Lower lobe of right lung (tissue), 2 donors: ENCODE measurements around the gene PTGIS. TPM values are rescaled to one million over a fixed set of nuclear protein-coding genes. Genes with fewer than 3 reads are reported as not detected.
A peak's percentile ranks its signal among the peaks of the same experiment; 100 is the strongest.

Experiments
- ATAC-seq, 2 donors: fragments of 200-7000 bp; cut with Tn5 transposase; one replicate each; pipeline ENCODE4 v1.9.1; 2020 to 2022; ENCODE audit warnings: mild to moderate bottlenecking in 2 of 2, moderate library complexity in 2 of 2
- DNase-seq: peaks from one replicate; pipeline ENCODE4 v3.0.0-alpha.2; 2020
- H3K27ac ChIP-seq: fragments of 200-600 bp; one replicate; pipeline ENCODE4 v1.8.0; 2022
- H3K27me3 ChIP-seq: fragments of 200-600 bp; one replicate; pipeline ENCODE4 v1.8.0; 2022; ENCODE audit warnings: low read depth
- H3K36me3 ChIP-seq: fragments of 200-600 bp; one replicate; pipeline ENCODE4 v1.8.0; 2022; ENCODE audit warnings: mild to moderate bottlenecking
- H3K4me1 ChIP-seq: fragments of 200-600 bp; one replicate; pipeline ENCODE4 v1.8.0; 2022
- H3K4me3 ChIP-seq: fragments of 200-600 bp; one replicate; pipeline ENCODE4 v1.8.0; 2022; ENCODE audit warnings: mild to moderate bottlenecking
- H3K9me3 ChIP-seq: fragments of 200-600 bp; one replicate; pipeline ENCODE4 v1.8.0; 2022
- intact Hi-C: fragments of 100-400 bp; cut with DNase I; formaldehyde crosslinking; loops from one replicate; pipeline ENCODE4 v1.11.0; 2022
- total RNA-seq: library from RNA; stranded (reverse); fragmentation: NEBNext Ultra II Directional; extraction: Animal tissue kit (Norgen Biotek cat#: 25700); gene quantifications from one replicate; pipeline ENCODE4 v1.2.1, GENCODE V29; 2021
- TF ChIP-seq, protein P1 (sequence below): fragments of 200-600 bp; IDR thresholded peaks from one replicate; pipeline ENCODE4 v1.8.0; 2022; ENCODE audit warnings: antibody characterized with exemption, mild to moderate bottlenecking
- donor health status: DM: no; HTN: yes; CAD: no; lungs with severe emphysema.

The PTGIS gene
- total RNA-seq, 1 donor from 2014 or later = 41.2 TPM

DNA sequence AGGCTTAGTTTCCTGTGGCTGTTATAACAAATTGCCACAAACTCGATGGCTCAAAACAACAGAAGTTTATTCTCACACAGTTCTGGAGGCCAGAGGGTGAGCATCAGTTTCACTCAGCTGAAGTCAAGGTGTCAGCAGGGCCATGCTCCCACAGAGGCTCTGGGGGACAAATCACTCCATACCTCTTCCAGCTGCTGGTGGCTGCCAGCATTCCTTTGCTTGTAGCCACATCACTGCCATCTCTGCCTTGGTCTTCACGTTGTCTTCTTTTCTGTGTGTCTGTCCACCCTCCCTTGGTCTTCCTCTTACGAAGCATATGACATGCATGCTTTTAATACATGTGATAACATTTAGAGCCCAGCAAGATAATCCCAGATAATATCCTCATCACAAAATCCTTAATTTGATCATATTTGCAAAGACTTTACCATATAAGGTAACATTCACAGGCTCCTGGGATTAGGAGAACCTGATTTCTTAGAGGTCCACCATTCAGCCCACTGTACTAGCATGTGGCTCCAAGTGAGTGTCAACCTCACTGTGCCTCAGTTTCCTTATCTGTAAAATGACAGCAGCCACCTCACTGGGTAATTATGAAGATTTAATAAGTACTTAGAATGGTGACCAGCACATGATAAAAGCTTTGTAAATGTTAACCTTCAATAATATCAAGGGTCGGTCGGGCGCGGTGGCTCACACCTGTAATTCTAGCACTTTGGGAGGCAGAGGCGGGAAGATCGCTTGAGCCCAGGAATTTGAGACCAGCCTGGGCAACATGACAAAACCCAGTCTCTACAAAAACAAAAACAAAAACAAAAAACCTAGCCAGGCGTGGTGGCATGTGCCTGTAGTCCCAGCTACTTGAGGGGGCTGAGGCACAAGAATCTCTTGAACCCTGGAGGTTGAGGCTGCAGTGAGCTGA, 14.7 kb upstream of the PTGIS start:
- intact Hi-C loops = no loop called here
- Histone ChIP-seq H3K9me3 (peaks cover 4% of the 10 kb centered on the region), H3K27ac (peak overlapping the region; percentile 5), H3K4me1 (peaks cover 55% of the 10 kb centered on the region), H3K27me3 (no peaks in the 10 kb centered on the region), H3K36me3 (no peaks in the 10 kb centered on the region), H3K4me3 (no peak overlapping the region)
- ATAC-seq (no peak), DNase-seq (no peak)
- TF ChIP-seq, protein P1, sequence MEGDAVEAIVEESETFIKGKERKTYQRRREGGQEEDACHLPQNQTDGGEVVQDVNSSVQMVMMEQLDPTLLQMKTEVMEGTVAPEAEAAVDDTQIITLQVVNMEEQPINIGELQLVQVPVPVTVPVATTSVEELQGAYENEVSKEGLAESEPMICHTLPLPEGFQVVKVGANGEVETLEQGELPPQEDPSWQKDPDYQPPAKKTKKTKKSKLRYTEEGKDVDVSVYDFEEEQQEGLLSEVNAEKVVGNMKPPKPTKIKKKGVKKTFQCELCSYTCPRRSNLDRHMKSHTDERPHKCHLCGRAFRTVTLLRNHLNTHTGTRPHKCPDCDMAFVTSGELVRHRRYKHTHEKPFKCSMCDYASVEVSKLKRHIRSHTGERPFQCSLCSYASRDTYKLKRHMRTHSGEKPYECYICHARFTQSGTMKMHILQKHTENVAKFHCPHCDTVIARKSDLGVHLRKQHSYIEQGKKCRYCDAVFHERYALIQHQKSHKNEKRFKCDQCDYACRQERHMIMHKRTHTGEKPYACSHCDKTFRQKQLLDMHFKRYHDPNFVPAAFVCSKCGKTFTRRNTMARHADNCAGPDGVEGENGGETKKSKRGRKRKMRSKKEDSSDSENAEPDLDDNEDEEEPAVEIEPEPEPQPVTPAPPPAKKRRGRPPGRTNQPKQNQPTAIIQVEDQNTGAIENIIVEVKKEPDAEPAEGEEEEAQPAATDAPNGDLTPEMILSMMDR = no peak

DNA sequence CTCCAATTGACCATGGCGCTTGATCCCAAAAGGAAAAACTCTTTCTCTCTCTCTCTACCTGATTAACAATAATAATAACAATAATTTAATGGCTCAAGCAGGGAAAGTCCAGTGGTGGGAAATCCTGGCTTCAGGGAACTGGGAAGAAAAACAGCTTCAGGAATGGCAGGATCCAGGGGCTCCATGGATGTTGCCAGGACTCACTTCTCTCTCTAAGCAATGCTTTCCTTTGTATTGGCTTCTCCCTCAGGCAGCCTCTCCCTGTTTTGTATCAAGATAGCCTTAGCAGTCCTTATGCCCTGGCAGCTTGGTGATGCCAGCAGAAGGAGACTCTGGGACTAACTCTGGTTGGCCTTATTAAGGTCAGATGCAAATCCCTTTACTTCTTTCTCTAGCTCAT, 13.5 kb upstream of the PTGIS start:
- ATAC-seq (no peak), DNase-seq (no peak)
- H3K27me3 ChIP-seq = no peaks in the 10 kb centered on the region
- H3K27ac ChIP-seq = no peak overlapping the region
- H3K4me1 ChIP-seq = peaks cover 46% of the 10 kb centered on the region
- no peaks in the 10 kb centered on the region for H3K36me3 ChIP-seq
- H3K9me3 ChIP-seq = peaks cover 4% of the 10 kb centered on the region
- intact Hi-C loops = no loop called here
- H3K4me3 ChIP-seq = no peak overlapping the region
- TF ChIP-seq, protein P1 = no peak

GRCh38 chr20:49580813-49581174, 12.9 kb upstream of the PTGIS start:
- H3K27me3 ChIP-seq = no peaks in the 10 kb centered on the region
- no peak overlapping the region for H3K27ac ChIP-seq
- intact Hi-C loops = no loop called here
- TF ChIP-seq, protein P1 = no peak
- peaks cover 45% of the 10 kb centered on the region for H3K4me1 ChIP-seq
- H3K9me3 ChIP-seq = peaks cover 4% of the 10 kb centered on the region
- ATAC-seq = no peak
- DNase-seq = no peak
- H3K4me3 ChIP-seq = no peak overlapping the region
- H3K36me3 ChIP-seq = no peaks in the 10 kb centered on the region

DNA sequence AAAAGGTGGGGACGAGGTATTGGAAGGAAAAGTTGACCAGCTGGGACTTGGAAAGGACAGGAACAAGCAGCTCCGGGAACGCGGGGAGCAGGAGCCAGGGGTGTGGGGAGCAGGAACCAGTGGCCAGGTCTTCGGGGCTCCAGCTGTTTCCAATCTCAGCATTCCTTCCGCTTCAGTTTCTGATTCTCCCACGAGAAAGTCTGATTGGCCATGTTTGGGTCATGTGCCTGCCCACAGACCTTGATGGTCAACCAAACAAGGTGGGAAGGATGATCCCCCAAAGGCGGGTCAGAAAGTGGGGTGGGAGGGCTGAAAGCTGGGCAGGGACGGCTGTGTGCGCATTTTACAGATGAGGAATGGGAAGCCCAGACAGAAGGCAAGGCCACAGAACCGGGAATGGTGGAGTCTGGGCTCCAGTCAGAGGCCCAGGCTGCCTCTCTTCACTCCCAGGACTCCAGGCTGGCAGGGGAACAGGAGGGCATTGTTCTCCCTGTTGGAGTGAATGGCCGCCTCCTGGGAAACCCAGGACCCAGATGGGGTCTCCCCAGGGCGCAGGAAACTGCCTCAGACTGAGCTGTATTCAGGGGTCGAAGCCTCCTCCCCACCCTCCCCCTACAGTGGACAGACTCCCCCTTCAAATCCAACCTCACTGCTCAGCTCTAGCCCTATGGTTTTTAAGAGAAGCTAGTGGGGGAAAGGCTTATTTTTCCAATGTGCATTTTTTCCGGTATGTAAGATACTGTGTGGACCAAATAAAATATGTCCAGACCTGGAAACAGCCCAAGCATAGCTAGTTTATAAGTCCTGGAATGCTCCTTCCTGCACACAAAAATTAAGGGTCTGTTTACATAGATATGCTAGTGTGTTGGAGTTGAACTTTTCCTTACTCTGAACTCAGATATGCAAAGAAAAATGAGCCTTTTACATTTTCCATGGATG, 12.2 kb upstream of the PTGIS start:
- intact Hi-C loops = no loop called here
- DNase-seq (no peak), ATAC-seq (no peak)
- Histone ChIP-seq H3K27ac (peak overlapping the region; percentile 6), H3K4me3 (no peak overlapping the region), H3K9me3 (peaks cover 4% of the 10 kb centered on the region), H3K4me1 (peaks cover 38% of the 10 kb centered on the region), H3K36me3 (no peaks in the 10 kb centered on the region), H3K27me3 (no peaks in the 10 kb centered on the region)
- TF ChIP-seq, protein P1 = no peak

DNA sequence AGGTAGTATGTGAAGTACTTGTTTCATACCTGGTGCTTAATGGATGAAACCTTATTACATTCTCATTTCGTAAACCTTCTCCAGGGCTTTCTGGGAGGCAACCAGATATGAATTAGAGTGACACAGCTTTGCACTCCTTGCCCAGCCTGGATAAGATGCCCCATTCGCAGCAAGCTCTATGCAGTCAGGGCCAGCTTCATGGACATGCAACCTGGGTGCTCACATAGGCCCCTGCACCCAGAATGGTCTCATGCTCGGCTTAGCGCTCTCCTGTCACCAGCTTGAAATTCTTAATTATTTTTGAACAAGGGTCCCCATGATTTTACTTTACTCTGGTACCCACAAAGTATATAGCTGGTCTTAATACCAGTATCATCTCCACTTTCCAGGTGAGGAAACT, 11.3 kb upstream of the PTGIS start:
- H3K27me3 ChIP-seq = no peaks in the 10 kb centered on the region
- DNase-seq (no peak), ATAC-seq (no peak)
- H3K4me1 ChIP-seq = peaks cover 29% of the 10 kb centered on the region
- intact Hi-C loops = no loop called here
- no peak overlapping the region for H3K4me3 ChIP-seq
- TF ChIP-seq, protein P1 = no peak
- no peak overlapping the region for H3K27ac ChIP-seq
- peaks cover 4% of the 10 kb centered on the region for H3K9me3 ChIP-seq
- H3K36me3 ChIP-seq = no peaks in the 10 kb centered on the region
